HG03565 (cell line): ENCODE results near the gene INO80.
"Not testable (repeated sequence)": the region's sequence is repeated elsewhere in the genome, so short reads cannot be mapped to it uniquely, and the experiment has no call there.

ENCODE experiments used
- ATAC-seq: cut with Tn5 transposase; IDR thresholded peaks from one replicate; pipeline ENCODE4 v1.9.1; 2021; ENCODE audit warnings: mild to moderate bottlenecking, moderate library complexity; ENCODE audit not compliant: unreplicated experiment

INO80 gene

DNA sequence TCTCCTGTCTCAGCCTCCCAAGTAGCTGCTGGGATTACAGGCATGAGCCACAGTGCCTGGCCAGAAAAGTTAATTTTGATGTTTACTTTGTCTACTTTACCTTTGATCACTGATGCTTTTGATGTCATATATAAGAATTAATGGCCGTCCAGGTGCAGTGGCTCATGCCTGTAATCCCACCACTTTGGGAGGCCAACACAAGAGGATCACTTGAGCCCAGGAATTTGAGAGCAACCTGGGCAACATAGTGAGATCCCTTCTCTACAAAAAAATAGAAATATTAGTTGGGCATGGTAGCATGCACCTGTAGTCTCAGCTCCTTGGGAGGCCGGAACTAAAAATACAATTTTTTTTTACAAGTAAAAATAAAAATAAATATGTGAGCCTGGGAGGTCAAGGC lies 6.8 kb upstream of the INO80 start:
- no peak for ATAC-seq

DNA sequence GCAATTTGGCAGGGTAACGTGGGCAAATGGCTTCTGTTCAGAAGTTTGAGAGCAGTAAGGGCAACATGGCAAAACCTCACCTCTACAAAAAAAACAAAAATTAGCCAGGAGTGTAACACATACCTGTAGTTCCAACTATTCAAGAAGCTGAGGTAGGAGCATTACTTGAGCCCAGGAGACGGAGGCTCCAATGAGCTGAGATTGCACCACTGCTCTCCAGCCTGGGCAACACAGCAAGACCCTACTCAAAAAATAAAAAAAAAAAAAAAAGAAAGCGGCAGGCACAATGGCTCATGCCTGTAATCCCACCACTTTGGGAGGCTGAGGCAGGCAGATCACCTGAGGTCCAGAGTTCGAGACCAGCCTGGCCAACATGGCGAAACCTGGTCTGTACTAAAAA lies 5.9 kb upstream of the INO80 start:
- no peak for ATAC-seq

DNA sequence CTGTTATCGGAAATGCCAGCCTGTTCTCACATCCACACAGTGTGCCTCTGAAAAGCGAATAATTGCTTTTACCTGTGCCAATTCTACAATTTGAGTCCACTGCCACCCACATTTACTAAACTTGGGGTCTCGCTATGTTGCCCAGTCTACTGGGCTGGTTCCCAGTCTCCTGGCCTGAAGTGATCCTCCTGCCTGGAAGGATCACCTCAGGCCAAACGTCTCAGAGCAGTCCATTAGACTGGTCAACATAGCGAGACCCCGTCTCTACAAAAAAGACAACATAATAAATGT lies 827 bp upstream of the INO80 start:
- ATAC-seq = no peak

DNA sequence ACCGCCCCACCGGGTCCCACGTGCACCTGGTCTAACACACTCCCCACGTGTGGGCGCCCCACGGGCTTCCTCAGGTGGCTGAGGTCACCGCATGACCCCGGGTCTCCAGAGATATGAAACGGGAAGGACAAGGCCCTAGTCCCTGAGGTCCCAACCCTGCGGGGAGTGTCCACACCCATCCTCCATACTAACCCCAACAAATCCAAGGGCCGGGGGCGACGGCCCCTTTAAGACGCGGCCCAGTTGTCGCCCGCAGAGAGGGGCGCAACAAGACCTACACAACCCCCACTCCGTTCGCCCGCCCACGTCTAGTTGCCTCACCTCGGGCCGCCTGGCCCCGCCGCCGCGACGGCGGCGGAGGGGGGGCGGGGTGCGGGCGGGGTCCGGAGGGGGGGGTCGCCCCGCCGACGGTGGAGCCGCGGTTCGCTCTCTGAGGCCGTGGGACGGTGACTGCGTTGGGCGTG lies 396 bp downstream of the INO80 start:
- ATAC-seq = peak; percentile 33

DNA sequence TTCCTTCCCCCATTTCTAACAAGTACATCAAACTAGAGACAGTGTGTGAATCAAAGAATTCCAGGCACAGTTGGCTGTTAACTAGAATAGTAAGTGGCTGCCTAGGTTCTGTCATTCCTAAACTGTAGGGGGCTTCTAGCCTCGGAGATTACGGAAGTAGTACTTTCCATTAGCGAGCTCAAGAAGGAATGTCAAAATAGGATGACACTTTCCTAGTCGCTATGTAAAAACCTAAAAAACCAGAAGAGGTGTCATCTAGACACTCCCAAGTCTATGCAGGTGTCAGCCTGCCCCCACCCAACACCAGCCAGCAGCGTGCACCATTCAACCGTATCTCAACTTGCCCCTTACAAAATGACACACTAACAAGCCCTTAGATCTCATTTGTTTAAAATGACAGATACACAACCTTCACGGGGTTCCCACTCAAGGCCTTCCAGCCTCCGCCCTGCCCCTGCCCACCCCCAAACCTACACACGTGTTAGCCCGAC lies 874 bp downstream of the INO80 start:
- ATAC-seq = peak; percentile 1

DNA sequence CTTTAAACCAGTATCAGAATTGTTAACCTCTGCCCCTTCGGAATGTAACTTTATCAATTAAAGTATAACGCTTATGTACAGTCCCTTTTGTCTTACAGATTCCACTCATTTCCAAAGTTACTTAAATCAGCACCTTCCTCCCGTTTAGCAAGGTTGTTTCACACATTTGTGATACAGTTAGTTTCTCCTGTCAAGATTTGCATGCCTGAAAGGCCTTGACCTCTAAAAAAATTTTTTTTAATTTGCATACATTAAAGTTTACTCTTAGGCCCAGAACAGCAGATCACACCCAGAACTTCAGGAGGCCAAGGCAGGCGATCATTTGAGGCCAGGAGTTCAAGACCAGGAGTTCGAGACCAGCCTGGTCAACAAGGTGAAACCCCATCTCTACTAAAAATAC lies 9.1 kb downstream of the INO80 start:
- ATAC-seq = no peak

DNA sequence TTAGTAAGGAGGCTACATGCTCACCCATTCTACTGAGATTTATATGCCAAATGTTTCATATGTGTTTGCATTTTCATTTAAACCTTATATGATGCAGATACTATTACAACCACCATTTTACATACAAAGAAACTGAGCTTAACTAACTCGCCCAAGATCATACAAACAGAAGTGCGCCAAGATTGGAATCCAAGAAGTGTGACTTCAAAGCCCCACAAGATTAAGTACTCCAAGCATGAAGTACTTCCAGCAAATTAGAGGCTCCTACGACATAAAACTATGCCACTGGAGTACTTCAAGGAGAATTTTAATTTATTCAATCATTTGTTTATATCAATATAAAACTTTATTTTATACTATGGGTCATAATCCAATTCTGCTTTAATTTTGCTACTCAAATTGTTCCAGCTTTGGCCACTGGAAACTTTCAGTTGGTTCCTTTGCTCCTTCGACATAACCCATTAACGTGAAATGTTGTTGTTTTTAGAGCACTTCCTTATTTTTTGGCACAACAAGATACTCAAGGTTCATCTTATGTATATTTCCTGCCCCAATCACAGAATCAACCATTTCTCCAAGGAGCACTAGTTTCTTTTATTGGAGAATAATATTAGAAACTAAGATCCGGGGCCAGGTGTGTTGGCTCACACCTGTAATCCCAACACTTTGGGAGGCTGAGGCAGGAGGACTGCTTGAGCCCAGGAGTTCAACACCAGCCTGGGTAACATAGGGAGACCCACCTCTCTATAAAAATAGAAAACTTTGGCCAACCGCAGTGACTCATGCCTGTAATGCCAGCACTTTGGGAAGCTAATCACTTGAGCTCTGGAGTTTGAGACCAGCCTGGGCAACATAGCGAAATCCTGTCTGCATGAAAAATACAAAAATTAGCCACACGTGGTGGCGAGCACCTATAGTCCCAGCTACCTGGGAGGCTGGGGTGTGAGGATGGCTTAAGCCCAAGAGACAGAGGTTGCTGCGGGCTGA lies 10.4 kb downstream of the INO80 start:
- ATAC-seq = no peak

DNA sequence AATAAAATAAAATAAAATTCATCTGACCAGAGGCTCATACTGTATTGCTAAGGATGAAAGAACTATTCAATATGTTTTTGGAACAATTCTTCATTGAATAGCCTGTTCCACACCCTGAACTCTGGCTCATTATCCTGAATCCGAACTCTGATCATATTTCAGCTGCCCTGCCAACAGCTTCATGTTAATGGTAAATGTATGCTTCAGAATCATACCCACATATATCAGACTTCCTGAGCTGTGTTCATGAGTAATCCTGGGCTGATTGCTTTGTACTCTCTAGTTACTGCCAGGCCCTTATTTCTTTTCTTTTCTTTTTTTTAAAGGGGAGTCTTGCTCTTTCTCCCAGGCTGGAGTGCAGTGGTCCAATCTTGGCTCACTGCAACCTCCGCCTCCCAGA lies 11.8 kb downstream of the INO80 start:
- no peak for ATAC-seq

DNA sequence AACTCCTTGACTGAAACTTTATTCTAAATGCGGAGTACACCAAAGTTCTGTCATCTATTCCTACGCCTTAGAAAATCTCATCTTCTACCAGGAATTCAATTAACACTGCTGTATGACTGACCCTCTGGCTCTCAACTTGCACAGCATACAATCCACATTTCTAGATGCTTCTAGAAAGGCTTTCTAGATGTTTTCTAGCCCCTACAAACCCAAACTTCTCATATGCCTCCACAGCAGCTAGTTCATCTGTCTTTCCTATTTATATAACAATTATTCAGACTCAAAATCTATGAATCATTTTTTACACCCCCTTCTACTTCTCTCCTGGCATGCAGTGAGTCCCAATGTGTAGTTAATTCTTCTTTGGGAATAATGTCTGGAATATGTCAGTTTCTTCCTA lies 13.2 kb downstream of the INO80 start:
- no peak for ATAC-seq

DNA sequence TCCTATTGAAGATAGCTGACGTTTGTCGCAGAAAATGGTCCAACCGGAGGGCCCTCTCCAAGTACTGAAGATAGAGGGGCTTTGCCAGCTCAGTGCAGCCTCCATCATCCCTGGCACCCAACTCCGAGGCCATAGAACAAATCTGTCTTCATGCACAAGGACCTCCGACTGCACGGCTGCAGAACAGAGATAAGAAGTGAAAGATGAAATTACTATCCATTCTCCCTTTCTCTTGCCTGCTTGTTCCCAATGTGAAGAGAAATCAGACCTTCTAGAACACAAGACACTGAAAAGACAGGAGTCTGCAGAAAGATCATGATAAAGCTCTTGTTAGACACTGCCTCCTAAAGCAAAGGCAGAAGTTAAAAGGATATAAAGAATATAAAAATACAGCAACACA lies 19.9 kb downstream of the INO80 start:
- no peak for ATAC-seq

DNA sequence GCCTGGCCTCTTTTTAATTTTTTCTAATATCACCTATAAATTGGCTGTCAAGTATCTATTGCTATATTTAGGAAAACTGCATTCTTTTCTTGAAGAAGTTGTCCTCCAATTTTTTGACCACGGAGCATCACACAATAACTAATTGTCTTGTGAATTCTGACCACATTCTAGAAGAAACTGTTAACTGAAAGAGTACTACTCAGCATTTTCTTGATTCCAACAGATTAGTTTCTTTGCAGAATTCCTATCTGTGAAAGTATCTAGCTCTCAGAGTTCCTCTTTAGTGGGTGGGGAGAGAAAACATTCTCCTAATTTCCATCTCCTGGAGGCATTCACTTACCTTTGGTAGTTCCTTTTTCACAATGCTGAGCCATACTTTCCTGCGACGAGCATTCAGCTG lies 31.1 kb downstream of the INO80 start:
- no peak for ATAC-seq

DNA sequence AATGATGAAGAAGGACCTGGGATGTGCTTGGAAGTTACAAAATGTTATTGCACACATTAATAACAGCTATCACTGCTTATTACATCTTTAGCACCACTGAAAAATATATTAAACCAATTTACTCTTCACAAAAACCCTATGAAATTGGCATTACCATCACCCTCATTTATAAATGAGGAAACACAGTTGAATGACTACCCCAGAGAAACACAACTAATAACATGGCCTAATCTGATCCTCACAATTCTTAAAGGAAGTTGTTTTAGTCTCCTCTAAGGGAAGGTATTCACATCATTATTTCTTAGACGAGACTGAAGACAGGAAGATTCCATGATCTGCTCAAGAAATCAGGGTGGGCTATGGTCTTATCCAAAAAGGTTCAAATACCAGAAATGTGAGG lies 35.9 kb downstream of the INO80 start:
- no peak for ATAC-seq

DNA sequence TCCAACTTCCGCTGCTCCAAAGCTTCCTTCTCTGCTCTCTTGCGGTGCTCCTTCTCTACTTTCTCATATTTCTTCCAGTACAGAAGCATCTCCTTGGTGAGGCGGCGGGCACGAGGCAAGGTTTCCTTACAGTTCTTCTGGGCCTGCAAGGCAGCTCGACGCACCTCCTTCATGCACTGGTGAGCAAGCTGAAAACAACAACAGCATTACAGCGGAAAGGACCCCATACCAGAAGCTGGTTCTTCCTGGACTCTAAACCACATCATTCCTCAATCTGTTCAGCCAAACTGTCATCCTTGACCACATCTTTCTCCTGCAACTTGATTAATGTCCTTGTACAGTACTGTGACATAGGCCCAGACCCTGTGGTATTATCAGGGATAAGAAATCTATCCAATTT lies 36.4 kb downstream of the INO80 start:
- no peak for ATAC-seq

DNA sequence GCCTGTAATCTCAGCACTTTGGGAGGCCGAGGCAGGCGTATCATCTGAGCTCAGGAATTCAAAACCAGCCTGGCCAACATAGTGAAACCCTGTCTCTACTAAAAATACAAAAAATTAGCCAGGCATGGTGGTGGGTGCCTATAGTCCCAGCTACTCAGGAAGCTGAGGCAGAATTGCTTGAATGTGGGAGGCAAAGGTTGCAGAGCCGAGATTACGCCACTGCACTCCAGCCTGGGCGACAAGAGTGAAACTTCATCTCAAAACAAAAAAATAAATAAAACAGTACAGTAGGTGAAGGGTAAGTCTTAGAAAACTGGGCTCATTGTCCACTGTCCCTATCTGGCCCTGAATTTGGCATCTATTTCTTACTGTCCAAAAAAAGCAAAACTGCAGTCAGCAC lies 37.2 kb downstream of the INO80 start:
- not testable (repeated sequence) for ATAC-seq

DNA sequence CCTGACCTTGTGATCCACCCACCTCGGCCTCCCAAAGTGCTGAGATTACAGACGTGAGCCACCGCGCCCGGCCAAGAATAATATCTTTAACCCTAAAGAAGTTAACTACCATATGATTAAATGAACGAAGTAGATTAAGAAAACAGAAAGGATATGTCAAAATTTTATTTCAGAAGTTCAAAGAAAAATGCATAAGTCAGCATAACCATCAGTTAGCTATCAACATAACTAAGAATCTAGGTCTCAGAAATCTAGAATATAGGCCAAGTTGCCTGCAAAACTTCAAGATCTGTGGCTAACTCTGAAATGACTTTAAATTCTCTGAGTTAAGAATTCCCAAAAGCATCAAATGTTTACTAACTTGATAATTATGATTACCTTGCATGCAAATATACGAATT lies 38.0 kb downstream of the INO80 start:
- no peak for ATAC-seq

DNA sequence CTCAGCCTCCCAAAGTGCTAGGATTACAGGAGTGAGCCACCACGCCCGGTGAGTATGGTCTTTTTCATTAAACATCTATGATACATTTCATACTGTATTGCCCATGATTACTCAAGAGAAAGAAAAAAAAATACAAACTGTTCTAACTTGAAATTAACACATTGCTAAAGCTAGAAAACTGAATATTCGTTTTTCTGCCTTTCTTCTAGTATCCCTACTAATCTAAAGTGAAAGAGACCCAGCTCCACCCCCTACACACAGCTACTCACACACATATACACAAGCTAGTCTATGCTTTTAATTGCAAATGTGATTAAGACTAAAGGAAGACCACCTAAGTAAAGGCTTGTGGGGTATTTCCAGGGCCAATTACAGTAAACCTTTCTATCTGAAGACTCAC lies 43.1 kb downstream of the INO80 start:
- ATAC-seq = no peak

DNA sequence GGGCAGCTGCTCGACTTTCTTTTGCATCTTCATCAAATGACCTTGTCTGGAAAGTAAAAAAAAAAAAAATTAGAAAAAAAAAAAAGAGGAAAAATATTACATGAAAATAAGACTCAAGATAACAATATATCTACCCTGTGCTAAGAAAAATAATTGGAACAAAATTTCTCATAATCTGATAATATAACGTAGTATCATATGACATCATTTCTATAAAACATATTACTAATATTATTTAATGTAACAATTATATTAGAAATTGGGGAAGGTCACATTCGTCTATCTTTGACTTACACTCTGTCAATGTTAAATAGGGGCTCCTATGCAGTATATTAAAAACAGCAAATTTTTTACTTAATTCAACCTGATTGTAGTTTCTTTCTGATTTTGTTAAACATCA lies 44.1 kb downstream of the INO80 start:
- ATAC-seq = no peak

DNA sequence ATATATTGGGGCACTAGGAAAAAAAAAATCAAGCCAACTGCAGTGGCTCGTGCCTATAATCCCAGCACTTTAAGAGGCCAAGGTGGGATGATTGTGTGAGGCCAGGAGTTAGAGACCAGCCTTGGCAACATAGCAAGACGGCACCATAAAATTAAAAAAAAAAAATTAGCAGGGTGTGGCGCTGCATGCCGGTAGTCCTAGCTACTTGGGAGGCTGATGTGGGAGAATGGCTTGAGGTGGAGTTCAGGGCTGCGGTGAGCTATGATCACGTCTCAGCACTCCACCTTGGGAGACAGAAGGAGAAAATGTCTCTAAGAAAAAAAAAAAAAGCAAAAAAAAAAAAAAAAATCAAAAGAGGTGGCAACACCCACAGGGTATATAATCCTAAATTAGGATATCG lies 49.6 kb downstream of the INO80 start:
- no peak for ATAC-seq

DNA sequence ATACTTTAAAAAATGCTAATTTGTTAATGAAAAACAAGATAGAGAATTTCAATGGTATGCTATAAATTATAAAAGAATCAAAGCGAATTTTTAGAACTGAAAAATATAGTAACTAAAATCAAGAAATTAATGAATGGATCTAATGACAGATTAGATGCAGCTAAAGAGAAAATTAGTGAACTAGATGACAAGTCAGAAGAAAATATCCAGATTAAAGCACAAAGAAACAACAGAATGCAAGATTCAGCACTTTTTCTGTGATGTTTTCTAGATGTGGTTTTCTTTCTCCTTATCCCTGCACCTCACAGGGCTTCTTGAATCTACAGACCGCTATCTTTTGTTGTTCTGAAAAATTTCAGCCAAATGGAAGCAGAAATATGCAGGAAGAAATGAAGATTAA lies 54.4 kb downstream of the INO80 start:
- no peak for ATAC-seq

DNA sequence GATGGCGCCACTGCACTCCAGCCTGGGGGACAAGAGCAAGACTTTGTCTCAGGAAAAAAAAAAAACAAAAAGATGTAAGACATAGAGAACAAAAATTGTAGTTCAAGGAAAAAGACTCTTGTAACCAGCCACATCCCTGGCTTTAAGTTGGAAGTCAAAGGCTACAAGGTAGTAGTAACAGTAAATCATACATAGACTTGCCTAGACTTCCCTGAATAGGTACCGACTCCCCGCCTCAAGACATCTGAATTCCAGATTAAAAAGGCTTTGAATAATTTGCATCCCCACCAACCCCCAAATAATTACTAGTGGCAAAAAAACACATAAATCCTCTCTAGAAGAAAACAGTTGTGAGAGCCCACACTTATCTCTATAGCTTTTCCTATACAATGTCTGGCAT lies 55.6 kb downstream of the INO80 start:
- no peak for ATAC-seq

DNA sequence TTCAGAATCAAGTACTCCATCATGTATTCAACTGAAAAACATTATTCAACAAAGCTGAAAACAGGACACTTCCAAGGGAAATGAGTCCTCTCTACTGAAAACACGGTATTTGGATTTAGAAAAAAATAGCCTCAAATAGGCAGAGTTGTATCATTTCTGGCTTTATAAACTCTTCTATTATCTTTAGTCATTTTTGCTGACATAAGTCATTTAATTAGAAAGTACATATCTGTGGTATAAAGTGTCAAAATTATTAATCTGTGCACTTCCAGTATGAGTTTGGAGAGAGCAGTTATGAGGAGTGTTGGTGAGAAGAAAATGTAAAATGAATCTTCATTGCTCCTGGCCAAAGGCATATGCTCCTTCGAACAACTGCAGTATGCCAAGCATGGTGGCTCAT lies 59.3 kb downstream of the INO80 start:
- no peak for ATAC-seq

DNA sequence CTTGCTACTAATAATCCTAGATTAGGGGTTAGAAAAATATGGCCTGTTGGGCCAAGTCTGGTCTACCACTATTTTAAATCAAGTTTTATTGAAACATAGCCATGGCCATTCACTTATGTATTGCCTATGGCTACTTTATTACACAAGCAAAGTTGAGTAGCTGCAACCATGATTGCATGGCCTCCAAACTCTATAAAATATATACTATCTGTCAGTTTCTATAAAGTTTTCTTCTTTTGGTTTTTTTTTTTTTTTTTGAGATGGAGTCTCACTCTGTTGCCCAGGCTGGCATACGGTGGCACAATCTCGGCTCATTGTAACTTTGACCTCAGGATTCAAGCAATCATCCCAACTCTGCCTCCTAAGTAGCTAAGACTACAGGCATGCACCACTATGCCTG lies 60.4 kb downstream of the INO80 start:
- ATAC-seq = no peak

DNA sequence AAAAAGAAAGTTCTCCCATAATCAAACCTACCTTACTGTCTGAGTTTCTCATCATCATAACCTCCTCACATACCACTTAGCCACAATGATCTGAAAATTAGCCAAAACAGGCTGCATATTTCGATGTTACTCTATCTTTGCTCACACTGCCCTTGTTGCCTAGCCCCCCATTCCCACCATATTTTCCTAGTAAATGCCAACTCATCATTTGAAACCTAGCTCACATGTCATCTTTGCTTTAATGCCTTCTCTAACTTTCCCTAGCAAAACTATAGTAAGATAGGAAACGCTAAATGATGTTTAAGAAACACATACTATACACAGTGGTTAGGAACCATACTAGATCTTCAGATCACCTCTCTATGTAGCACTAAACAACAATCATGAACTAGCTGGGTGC lies 64.9 kb downstream of the INO80 start:
- ATAC-seq = no peak
